Fibroblast of mammary gland (primary cell): ENCODE results near the gene MRPS6.

ENCODE experiments used
- DNase-seq: peaks from one replicate; pipeline ENCODE4 v3.0.0-alpha.2; 2010; ENCODE audit warnings: low read depth
- H3K4me3 ChIP-seq: 2 replicates; pipeline ENCODE4 v1.5.1; 2011; ENCODE audit warnings: low read depth, mild to moderate bottlenecking, low read length, moderate library complexity; ENCODE audit not compliant: control insufficient read depth
- CTCF ChIP-seq: conservative IDR thresholded peaks from 2 replicates; pipeline ENCODE4 v1.5.1; 2011; ENCODE audit warnings: low read depth, low read length, inconsistent platforms; ENCODE audit not compliant: control insufficient read depth, insufficient read depth

The MRPS6 gene

GRCh38 chr21:34129901-34130715 lies 56.7 kb downstream of the MRPS6 start:
- TF ChIP-seq CTCF, result no peak
- DNase-seq, result peak; percentile 11
- peak overlapping the region; percentile 8 for H3K4me3 ChIP-seq

GRCh38 chr21:34130716-34130985 lies 57.3 kb downstream of the MRPS6 start:
- no peak for DNase-seq
- TF ChIP-seq CTCF, result no peak
- no peak overlapping the region for H3K4me3 ChIP-seq

- H3K4me3 ChIP-seq, result no peak overlapping the region
- TF ChIP-seq CTCF, result no peak
- no peak for DNase-seq
These were observed 58.2 kb downstream of the MRPS6 start for GRCh38 chr21:34131586-34131985.

GRCh38 chr21:34132202-34132601 lies 58.8 kb downstream of the MRPS6 start:
- DNase-seq, result no peak
- no peak for TF ChIP-seq CTCF
- no peak overlapping the region for H3K4me3 ChIP-seq

GRCh38 chr21:34132926-34133325 lies 59.5 kb downstream of the MRPS6 start:
- TF ChIP-seq CTCF, result no peak
- no peak for DNase-seq
- H3K4me3 ChIP-seq, result no peak overlapping the region

GRCh38 chr21:34133392-34133791 lies 60.0 kb downstream of the MRPS6 start:
- no peak overlapping the region for H3K4me3 ChIP-seq
- no peak for TF ChIP-seq CTCF
- no peak for DNase-seq

GRCh38 chr21:34133802-34134201 lies 60.4 kb downstream of the MRPS6 start:
- DNase-seq, result no peak
- TF ChIP-seq CTCF, result peak; percentile 28
- H3K4me3 ChIP-seq, result no peak overlapping the region
